Left ventricle myocardium inferior (tissue), 1 donor: Measurements from ENCODE around the gene HAGHL. TPM values are rescaled to one million over a fixed set of nuclear protein-coding genes. Genes with fewer than 3 reads are reported as not detected.
"Not testable (repeated sequence)": the region's sequence is repeated elsewhere in the genome, so short reads cannot be mapped to it uniquely, and the experiment has no call there.

Experiments
- DNase-seq: peaks from one replicate; pipeline ENCODE4 v3.0.0-alpha.2; 2020
- H3K27ac ChIP-seq: fragments of 200-600 bp; replicated peaks from 2 replicates; pipeline ENCODE4 v1.8.0; 2021
- H3K27me3 ChIP-seq: fragments of 200-600 bp; 2 replicates; pipeline ENCODE4 v1.8.0; 2021; ENCODE audit warnings: low read depth
- H3K36me3 ChIP-seq: fragments of 200-600 bp; 2 replicates; pipeline ENCODE4 v1.8.0; 2021
- H3K4me1 ChIP-seq: fragments of 200-600 bp; 2 replicates; pipeline ENCODE4 v1.8.0; 2021
- H3K4me3 ChIP-seq: fragments of 200-600 bp; 2 replicates; pipeline ENCODE4 v1.8.0; 2021; ENCODE audit warnings: mild to moderate bottlenecking, moderate library complexity
- H3K9me3 ChIP-seq: fragments of 200-600 bp; replicated peaks from 2 replicates; pipeline ENCODE4 v1.8.0; 2021
- CTCF ChIP-seq: fragments of 200-600 bp; IDR thresholded peaks from 2 replicates; pipeline ENCODE4 v1.8.0; 2021; ENCODE audit warnings: antibody characterized with exemption, mild to moderate bottlenecking, borderline replicate concordance
- intact Hi-C: fragments of 100-400 bp; cut with micrococcal nuclease; formaldehyde crosslinking; loops from one replicate; pipeline ENCODE4 v1.11.0; 2022
- total RNA-seq: library from RNA; stranded (reverse); fragmentation: NEBNext Ultra II Directional; extraction: Animal tissue kit (Norgen Biotek cat#: 25700); gene quantifications from one replicate; pipeline ENCODE4 v1.2.1, GENCODE V29; 2021
- donor health status: DM: no; HTN: yes; CAD: no; lungs with severe emphysema.

Gene HAGHL
- total RNA-seq, 1 donor from 2014 or later = 12.0 TPM

GRCh38 chr16:772959-773358 is 46.1 kb downstream of the HAGHL start:
- Histone ChIP-seq H3K36me3 (no peaks in the 10 kb centered on the region), H3K4me3 (no peak overlapping the region), H3K27me3 (peaks cover 62% of the 10 kb centered on the region), H3K4me1 (no peaks in the 10 kb centered on the region), H3K9me3 (no peaks in the 10 kb centered on the region), H3K27ac (no peak overlapping the region)
- TF ChIP-seq CTCF = no peak
- no peak for DNase-seq
- intact Hi-C loops = no loop called here

- no peak overlapping the region for H3K27ac ChIP-seq
- no peak overlapping the region for H3K4me3 ChIP-seq
- DNase-seq = no peak
- H3K4me1 ChIP-seq = no peaks in the 10 kb centered on the region
- H3K9me3 ChIP-seq = no peaks in the 10 kb centered on the region
- TF ChIP-seq CTCF = no peak
- intact Hi-C loops = no loop called here
- peaks cover 65% of the 10 kb centered on the region for H3K27me3 ChIP-seq
- no peaks in the 10 kb centered on the region for H3K36me3 ChIP-seq
Measured at GRCh38 chr16:774086-775001, 47.4 kb downstream of the HAGHL start.

- Histone ChIP-seq H3K9me3 (no peaks in the 10 kb centered on the region), H3K27me3 (peaks cover 65% of the 10 kb centered on the region)
- TF ChIP-seq CTCF = no peak
Measured at GRCh38 chr16:775236-775796, 48.4 kb downstream of the HAGHL start.

GRCh38 chr16:776298-776697 is 49.4 kb downstream of the HAGHL start:
- H3K4me3 ChIP-seq, intact Hi-C loops, H3K4me1 ChIP-seq, H3K9me3 ChIP-seq, H3K27ac ChIP-seq, DNase-seq, H3K36me3 ChIP-seq: not testable (repeated sequence)
- peaks cover 72% of the 10 kb centered on the region for H3K27me3 ChIP-seq

More at GRCh38 chr16:775236-775796, 48.4 kb downstream of the HAGHL start:
- no peak overlapping the region for H3K27ac ChIP-seq
- intact Hi-C loops = no loop called here
- H3K4me1 ChIP-seq = no peaks in the 10 kb centered on the region
- no peaks in the 10 kb centered on the region for H3K36me3 ChIP-seq
- DNase-seq = no peak
- no peak overlapping the region for H3K4me3 ChIP-seq

GRCh38 chr16:776824-777223 is 49.9 kb downstream of the HAGHL start:
- intact Hi-C loops = no loop called here

More at GRCh38 chr16:776824-777223, 49.9 kb downstream of the HAGHL start:
- no peak for DNase-seq
- Histone ChIP-seq H3K9me3 (no peaks in the 10 kb centered on the region), H3K36me3 (no peaks in the 10 kb centered on the region), H3K4me1 (no peaks in the 10 kb centered on the region), H3K27me3 (peaks cover 78% of the 10 kb centered on the region), H3K27ac (no peak overlapping the region), H3K4me3 (no peak overlapping the region)
- no peak for TF ChIP-seq CTCF
